Spleen (tissue), 11 donors: ENCODE results near the gene SRPK2. TPM values are rescaled to one million over a fixed set of nuclear protein-coding genes. Genes with fewer than 3 reads are reported as not detected.

Source experiments
- DNase-seq: peaks from one replicate; pipeline ENCODE4 v3.0.0-alpha.2; 2020
- H3K27ac ChIP-seq, 8 donors: fragments of 200-600 bp; sonication (generic) in 7 of 8; 1 replicate in 4 of 8; 2 replicates in 4 of 8; pipeline versions ENCODE4 v1.5.0 to v1.8.0; 2016 to 2021; ENCODE audit warnings: inconsistent platforms in 4 of 8, mild to moderate bottlenecking in 4 of 8, moderate library complexity in 1 of 8
- H3K27me3 ChIP-seq, 7 donors: fragments of 200-600 bp; sonication (generic) in 6 of 7; replicated peaks in 1 of 7; 1 replicate in 4 of 7; 2 replicates in 3 of 7; pipeline versions ENCODE4 v1.5.0 to v1.8.0; 2016 to 2021; ENCODE audit warnings: inconsistent platforms in 3 of 7, mild to moderate bottlenecking in 1 of 7
- H3K36me3 ChIP-seq, 6 donors: fragments of 200-600 bp; sonication (generic) in 5 of 6; 1 replicate in 4 of 6; 2 replicates in 2 of 6; pipeline versions ENCODE4 v1.5.0 to v1.8.0; 2016 to 2021; ENCODE audit warnings: inconsistent platforms in 2 of 6
- H3K4me1 ChIP-seq, 6 donors: fragments of 200-600 bp; sonication (generic) in 5 of 6; 1 replicate in 3 of 6; 2 replicates in 3 of 6; pipeline versions ENCODE4 v1.5.0 to v1.8.0; 2016 to 2021; ENCODE audit warnings: inconsistent platforms in 3 of 6
- H3K4me3 ChIP-seq, 8 donors: fragments of 200-600 bp; sonication (generic) in 7 of 8; 1 replicate in 4 of 8; 2 replicates in 4 of 8; pipeline versions ENCODE4 v1.5.0 to v1.8.0; 2016 to 2021; ENCODE audit warnings: inconsistent platforms in 4 of 8, mild to moderate bottlenecking in 4 of 8, moderate library complexity in 2 of 8
- H3K9me3 ChIP-seq, 8 donors: fragments of 200-600 bp; sonication (generic) in 7 of 8; 1 replicate in 4 of 8; 2 replicates in 4 of 8; pipeline versions ENCODE4 v1.5.0 to v1.8.0; 2016 to 2021; ENCODE audit warnings: inconsistent platforms in 4 of 8
- CTCF ChIP-seq, 11 experiments: fragments of 200-600 bp in 7 of 11; fragments of 450-650 bp in 4 of 11; sonication (generic) in 4 of 11; IDR thresholded peaks in 8 of 11; conservative IDR thresholded peaks in 3 of 11; 1 replicate in 7 of 11; 2 replicates in 4 of 11; pipeline versions ENCODE4 v1.4.0 to v1.8.0; 2016 to 2021; ENCODE audit warnings: antibody characterized with exemption in 11 of 11, inconsistent platforms in 4 of 11, mild to moderate bottlenecking in 1 of 11
- POLR2A ChIP-seq, 3 donors: fragments of 450-650 bp; IDR thresholded peaks; one replicate each; pipeline ENCODE4 v1.5.1; 2017; ENCODE audit warnings: antibody characterized with exemption in 3 of 3, mild to moderate bottlenecking in 1 of 3
- POLR2AphosphoS5 ChIP-seq, 3 donors: sonication (generic); formaldehyde crosslinking; IDR thresholded peaks; one replicate each; pipeline ENCODE4 v1.5.1; 2017; ENCODE audit warnings: antibody characterized with exemption in 3 of 3
- WGBS, 5 donors: extraction: QIAGEN DNeasy Blood & Tissue Kit in 3 of 5; methylation state at CpG; one replicate each; pipeline versions ENCODE4 v1.1.5 to v1.1.7; 2013 to 2018; 5-methylcytosine and 5-hydroxymethylcytosine counted together
- intact Hi-C: fragments of 100-400 bp; cut with DNase I; formaldehyde crosslinking; loops from one replicate; pipeline ENCODE4 v1.15.0; 2023; ENCODE audit warnings: low total_unique reads
- polyA plus RNA-seq, 3 donors: library from polyadenylated mRNA; stranded (reverse); fragments of 200-250 nt; gene quantifications; one replicate each; pipeline ENCODE4 v1.2.1, GENCODE V29; 2013
- total RNA-seq, 7 donors: library from RNA; depleted of rRNA in 3 of 7; stranded (reverse); fragments of >200 nt in 3 of 7; fragmentation: NEBNext Ultra II Directional in 4 of 7; extraction: Animal tissue kit (Norgen Biotek cat#: 25700) in 4 of 7; gene quantifications; one replicate each; pipeline versions ENCODE4 v1.1.0 to v1.2.1, GENCODE V29; 2016 to 2021
- donor health status: healthy with polysubstance abuse.
- donor health status: DM: no; HTN: no; CAD: no; lungs with moderate emphysema.
- donor health status: DM: no; HTN: no; CAD: no.
- donor health status: Bipolar disorder and iron deficiency.
- donor health status: healthy.
- donor health status: DM: no; HTN: no; CAD: no.
- donor health status: DM: yes; HTN: yes; CAD: no.

Gene SRPK2
- total and polyA plus RNA-seq, 10 donors: 9.6 to 60.3 (median 46.2) TPM

- intact Hi-C loops: no loop called here
- peaks cover 0 to 10% (median 0%) of the 10 kb centered on the region in 6 donors for H3K4me1 ChIP-seq
- no peak overlapping the region for H3K4me3 ChIP-seq
- H3K27me3 ChIP-seq: no peaks in the 10 kb centered on the region
- no peaks in the 10 kb centered on the region for H3K9me3 ChIP-seq
- TF ChIP-seq CTCF (IDR thresholded peaks at IDR 0.05 in 8 of 11, conservative IDR thresholded peaks at IDR 0.05 in 3 of 11) (no peak), POLR2AphosphoS5 (IDR thresholded peaks at IDR 0.05) (no peak)
- no peak for DNase-seq
- WGBS, 5 donors: 64 to 89% (median 80%) methylated on average over 3 of the region's 3 CpGs
- no peak overlapping the region for H3K27ac ChIP-seq
- no peaks in the 10 kb centered on the region for H3K36me3 ChIP-seq
These were observed 99.0 kb downstream of the SRPK2 start for GRCh38 chr7:105289704-105290103.

GRCh38 chr7:105286441-105286840 lies 102.3 kb downstream of the SRPK2 start:
- Histone ChIP-seq H3K36me3 (no peaks in the 10 kb centered on the region), H3K27ac (no peak overlapping the region), H3K4me3 (no peak overlapping the region), H3K27me3 (no peaks in the 10 kb centered on the region), H3K9me3 (no peaks in the 10 kb centered on the region), H3K4me1 (peaks cover 0 to 21% (median 3%) of the 10 kb centered on the region in 6 donors)
- intact Hi-C loops: no loop called here
- TF ChIP-seq POLR2AphosphoS5 (IDR thresholded peaks at IDR 0.05) (no peak), CTCF (IDR thresholded peaks at IDR 0.05 in 8 of 11, conservative IDR thresholded peaks at IDR 0.05 in 3 of 11) (no peak), POLR2A (IDR thresholded peaks at IDR 0.05) (no peak)
- WGBS, 5 donors: 89 to 93% (median 91%) methylated on average over 3 of the region's 3 CpGs
- DNase-seq: no peak

GRCh38 chr7:105285118-105285874 lies 103.4 kb downstream of the SRPK2 start:
- Histone ChIP-seq H3K4me1 (peaks cover 0 to 21% (median 3%) of the 10 kb centered on the region in 6 donors), H3K27me3 (no peaks in the 10 kb centered on the region), H3K4me3 (no peak overlapping the region), H3K9me3 (no peaks in the 10 kb centered on the region), H3K36me3 (no peaks in the 10 kb centered on the region), H3K27ac (no peak overlapping the region)
- intact Hi-C loops: no loop called here
- no peak for DNase-seq
- no peak for TF ChIP-seq POLR2A (IDR thresholded peaks at IDR 0.05)
- TF ChIP-seq CTCF (IDR thresholded peaks at IDR 0.05 in 8 of 11, conservative IDR thresholded peaks at IDR 0.05 in 3 of 11): no peak
- TF ChIP-seq POLR2AphosphoS5 (IDR thresholded peaks at IDR 0.05): no peak
- 86 to 97% (median 95%) methylated on average over 12 of the region's 12 CpGs for WGBS, 5 donors

- TF ChIP-seq POLR2AphosphoS5 (IDR thresholded peaks at IDR 0.05): no peak
- no peak for TF ChIP-seq CTCF (IDR thresholded peaks at IDR 0.05 in 8 of 11, conservative IDR thresholded peaks at IDR 0.05 in 3 of 11)
- TF ChIP-seq POLR2A (IDR thresholded peaks at IDR 0.05): no peak
- H3K9me3 ChIP-seq: no peaks in the 10 kb centered on the region
- peaks cover 0 to 16% (median 3%) of the 10 kb centered on the region in 6 donors for H3K4me1 ChIP-seq
- H3K36me3 ChIP-seq: no peaks in the 10 kb centered on the region
- no peaks in the 10 kb centered on the region for H3K27me3 ChIP-seq
- H3K27ac ChIP-seq: no peak overlapping the region
- intact Hi-C loops: no loop called here
- no peak for DNase-seq
- H3K4me3 ChIP-seq: no peak overlapping the region
- WGBS, 5 donors: 84 to 88% (median 85%) methylated on average over 6 of the region's 6 CpGs
These were observed 104.7 kb downstream of the SRPK2 start for GRCh38 chr7:105284014-105284413.
